Measurements from ENCODE around the gene KLHL40. TPM values are rescaled to one million over a fixed set of nuclear protein-coding genes. Genes with fewer than 3 reads are reported as not detected.
A peak's percentile ranks its signal among the peaks of the same experiment; 100 is the strongest.

The KLHL40 gene
- total RNA-seq, 1 experiment from 2014 or later = not detected

GRCh38 chr3:42728668-42729364 lies 43.5 kb downstream of the KLHL40 start:
- no CpG with 5 or more reads among the region's 3 CpGs for WGBS (ENCODE audit: extremely low coverage, insufficient read length, low lambda C conversion rate)
- Histone ChIP-seq H3K79me1 (ENCODE audit: insufficient read depth, low read depth, low read length, poor library complexity, severe bottlenecking) (no peaks in the 10 kb centered on the region), H2BK120ac (ENCODE audit: low read depth, low read length, poor library complexity, severe bottlenecking) (no peak overlapping the region), H2AFZ (ENCODE audit: low read length) (no peak overlapping the region), H3T11ph (ENCODE audit: low read length) (no peak overlapping the region), H3K4me1 (ENCODE audit: insufficient read depth, low read length) (peaks cover 4% of the 10 kb centered on the region; the same call in 1 of the 2 replicates), H4K91ac (ENCODE audit: insufficient read length, low read depth, low read length) (no peak overlapping the region), H4K20me1 (ENCODE audit: control insufficient read depth, insufficient read depth, insufficient read length) (no peaks in the 10 kb centered on the region), H2AK5ac (ENCODE audit: insufficient read length, low read length) (no peak overlapping the region), H3K23me2 (ENCODE audit: insufficient read length, low read depth, low read length, poor library complexity, severe bottlenecking) (no peaks in the 10 kb centered on the region), H3K56ac (ENCODE audit: insufficient read length, low read depth, low read length) (no peak overlapping the region), H3K79me2 (ENCODE audit: insufficient read depth, low read length) (no peaks in the 10 kb centered on the region), H3K27me3 (ENCODE audit: insufficient read depth, low read length) (no peaks in the 10 kb centered on the region), H3K9me3 (ENCODE audit: control insufficient read depth, low read depth, low read length) (no peaks in the 10 kb centered on the region), H3K4me2 (ENCODE audit: insufficient read depth, insufficient read length, low read length) (no peak overlapping the region), H4K8ac (replicated peaks; ENCODE audit: insufficient read length, low read depth, low read length) (no peak overlapping the region), H2BK15ac (ENCODE audit: low read depth, low read length) (no peak overlapping the region), H3K9ac (ENCODE audit: extremely low read depth, insufficient read length, low read length) (no peak overlapping the region), H2BK5ac (ENCODE audit: insufficient read length, low read length) (no peak overlapping the region), H2BK20ac (ENCODE audit: low read depth, low read length, poor library complexity, severe bottlenecking) (no peak overlapping the region), H3K4ac (ENCODE audit: low read depth, low read length) (no peak overlapping the region), H3K27ac (ENCODE audit: insufficient read length, low read depth, low read length) (no peak overlapping the region), H3K14ac (ENCODE audit: insufficient read depth, low read length) (no peak overlapping the region), H4K5ac (ENCODE audit: insufficient read length, low read depth, low read length) (no peak overlapping the region), H2BK12ac (ENCODE audit: insufficient read length, low read depth, low read length) (no peak overlapping the region), H3K18ac (ENCODE audit: insufficient read length, low read depth, low read length) (no peak overlapping the region), H3K23ac (ENCODE audit: insufficient read length, low read depth, low read length) (no peak overlapping the region)
- Mint-ChIP-seq H3K27me3 (ENCODE audit: low read depth) (peaks cover 3% of the 10 kb centered on the region), H3K36me3 (ENCODE audit: insufficient read depth in 1 of 3, low read depth in 3 of 3) (no peaks in the 10 kb centered on the region), H3K4me3 (no peak overlapping the region), H3K9me3 (no peaks in the 10 kb centered on the region), H3K4me1 (peaks cover 27 to 31% of the 10 kb centered on the region in 2 experiments), H3K27ac (no peak overlapping the region; a peak in 1 of 7 replicates)
- no peak for TF ChIP-seq CTCF (conservative IDR thresholded peaks at IDR 0.05)
- DNase-seq = peak; percentile 21

Measured in H9 (cell line).